Gastrocnemius medialis (tissue), 4 donors: ENCODE data around the gene EFHD1.

ENCODE experiments used
- CTCF ChIP-seq, 5 experiments: fragments of 450-650 bp in 3 of 5; fragments of 200-600 bp in 2 of 5; sonication (generic) in 2 of 5; IDR thresholded peaks in 4 of 5; conservative IDR thresholded peaks in 1 of 5; 1 replicate in 4 of 5; 2 replicates in 1 of 5; pipeline ENCODE4 v1.5.1; 2016 to 2019; ENCODE audit warnings: antibody characterized with exemption in 5 of 5, mild to moderate bottlenecking in 3 of 5, moderate library complexity in 3 of 5
- POLR2A ChIP-seq, 2 donors: fragments of 450-650 bp; IDR thresholded peaks; one replicate each; pipeline ENCODE4 v1.6.1; 2017; ENCODE audit warnings: antibody characterized with exemption in 2 of 2, mild to moderate bottlenecking in 2 of 2, moderate library complexity in 2 of 2

- TF ChIP-seq POLR2A (IDR thresholded peaks at IDR 0.05), result no peak
- TF ChIP-seq CTCF (IDR thresholded peaks at IDR 0.05 in 4 of 5, conservative IDR thresholded peaks at IDR 0.05 in 1 of 5), result no peak
Measured at GRCh38 chr2:232646726-232647125, 13.3 kb downstream of the EFHD1 start.
